Activated CD8-positive, alpha-beta memory T cell treated with anti-CD3 and anti-CD28 coated beads for 24 hours (primary cell): ENCODE results near the gene SUGP1.

Experiments used
- DNase-seq: peaks from one replicate; pipeline ENCODE4 v3.0.0-alpha.2; 2020

The SUGP1 gene

DNA sequence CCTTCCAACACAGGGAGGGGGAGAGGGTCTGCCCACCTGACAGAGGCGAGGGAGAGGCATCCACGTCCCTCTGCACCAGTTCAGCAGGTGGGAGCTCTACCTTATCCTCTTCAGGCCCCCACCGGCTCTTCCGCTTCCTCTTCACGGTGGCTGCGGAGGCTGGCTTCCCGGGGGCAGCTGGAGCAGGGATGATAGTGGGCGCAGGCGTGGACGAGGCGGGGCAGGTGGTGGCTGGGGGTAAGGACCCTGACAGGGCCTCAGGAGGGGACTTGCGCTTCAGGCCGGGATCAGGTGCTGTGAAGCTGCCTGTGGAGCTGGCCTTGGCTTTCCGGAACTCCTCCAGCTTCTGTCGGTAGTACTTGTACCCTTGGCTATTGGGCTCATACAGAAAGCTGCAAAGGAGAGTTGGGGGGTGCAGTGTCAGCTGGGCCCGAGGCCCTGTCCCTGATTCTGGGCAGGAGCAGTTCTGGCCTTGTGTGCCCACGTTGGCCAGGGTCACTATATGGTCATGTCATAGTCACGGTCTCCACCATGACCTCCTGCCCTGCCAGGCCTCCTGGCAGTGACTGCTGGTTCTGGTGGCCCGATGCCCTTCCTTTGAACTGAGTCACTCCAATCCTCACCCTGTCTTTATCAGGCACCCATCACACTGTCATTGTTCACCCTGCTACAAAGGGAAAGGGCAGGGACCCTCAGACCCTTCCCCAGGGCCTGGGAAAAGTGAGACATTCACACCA is 23.2 kb downstream of the SUGP1 start:
- DNase-seq: no peak

DNA sequence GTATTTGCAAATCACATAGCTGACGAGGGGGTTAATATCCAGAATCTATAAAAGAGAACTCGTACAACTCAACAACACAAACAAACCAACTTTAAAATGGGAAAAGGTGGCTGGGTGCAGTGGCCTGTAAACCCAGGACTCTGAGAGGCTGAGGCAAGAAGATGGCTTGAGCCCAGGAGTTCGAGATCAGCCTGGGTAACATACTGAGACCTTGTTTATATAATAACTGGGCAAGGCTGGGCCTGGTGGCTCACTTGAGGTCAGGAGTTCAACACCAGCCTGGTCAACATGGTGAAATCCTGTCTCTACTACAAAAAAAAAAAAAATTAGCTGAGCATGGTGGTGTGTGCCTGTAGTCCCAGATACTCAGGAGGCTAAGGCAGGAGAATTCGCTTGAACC is 25.4 kb downstream of the SUGP1 start:
- DNase-seq: no peak

DNA sequence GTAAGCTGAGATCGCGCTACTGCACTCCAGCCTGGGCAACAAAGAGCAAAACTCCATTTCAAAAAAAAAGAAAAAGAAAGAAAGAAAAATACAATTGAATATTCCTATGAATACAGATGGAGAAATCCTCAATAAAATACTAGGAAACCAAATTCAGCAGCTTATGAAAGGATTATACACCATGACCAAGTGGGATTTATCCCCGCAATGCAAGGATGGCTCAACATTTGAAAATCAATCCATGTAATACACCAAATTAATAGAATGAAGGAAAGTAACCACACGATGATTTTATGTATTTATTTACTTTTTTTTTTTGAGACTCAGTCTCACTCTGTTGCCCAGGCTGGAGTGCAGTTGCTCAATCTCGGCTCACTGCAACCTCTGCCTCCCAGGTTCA is 27.7 kb downstream of the SUGP1 start:
- DNase-seq: no peak

DNA sequence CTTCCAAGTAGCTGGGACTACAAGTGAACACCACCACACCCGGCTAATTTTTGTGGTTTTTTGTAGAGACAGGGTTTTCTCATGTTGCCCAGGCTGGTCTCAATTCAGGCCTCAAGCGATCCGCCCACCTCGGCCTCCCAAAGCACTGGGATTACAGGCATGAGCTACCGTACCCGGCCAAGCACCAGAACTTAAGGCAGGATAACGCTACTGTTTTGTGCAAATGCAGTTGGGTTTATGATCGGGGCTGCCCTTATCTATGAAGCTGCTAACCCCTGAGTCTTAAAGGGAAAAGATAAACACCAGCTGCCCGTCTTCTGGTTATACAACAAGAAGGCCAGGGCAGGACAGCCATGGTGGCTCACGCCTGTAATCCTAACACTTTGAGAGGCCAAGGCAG is 34.6 kb downstream of the SUGP1 start:
- DNase-seq: no peak

DNA sequence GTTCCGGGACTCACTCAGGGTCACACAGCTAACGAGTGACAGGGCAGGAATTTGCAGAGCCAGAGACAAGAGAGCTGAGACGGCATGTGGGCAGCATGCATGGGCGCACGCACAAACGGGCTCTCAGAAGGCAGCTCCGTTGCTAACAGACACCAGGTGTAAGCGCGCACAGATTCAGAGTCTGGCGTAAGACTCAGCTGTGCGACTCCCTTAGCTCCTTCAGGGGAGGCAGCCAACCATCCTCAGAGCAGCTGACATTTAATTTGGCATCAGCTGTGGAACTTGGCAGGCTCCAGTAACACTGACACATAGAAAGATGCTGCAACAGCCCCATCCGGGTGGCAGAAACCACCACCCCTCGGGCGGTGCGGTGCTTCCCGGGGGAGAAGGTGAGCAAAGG is 39.7 kb downstream of the SUGP1 start:
- no peak for DNase-seq

DNA sequence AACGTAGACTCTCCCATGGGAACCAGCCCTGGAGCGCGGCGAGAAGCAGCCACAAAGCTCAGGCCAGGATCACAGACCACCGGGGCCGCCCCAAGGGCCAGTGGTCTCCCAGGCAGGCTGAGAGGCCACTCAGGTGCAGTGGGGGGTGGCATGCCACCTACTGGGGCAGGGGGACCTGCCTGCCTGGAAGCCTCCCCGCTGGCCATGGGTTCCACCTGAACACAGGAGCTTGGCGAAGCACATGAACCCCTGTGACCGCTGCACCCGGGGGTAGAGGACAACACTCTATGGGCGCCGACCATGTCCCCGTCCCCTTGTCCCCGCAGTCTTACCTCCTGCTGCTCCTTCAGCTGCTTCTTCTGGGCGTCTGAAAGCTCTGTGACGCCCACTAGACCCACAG is 40.5 kb downstream of the SUGP1 start:
- no peak for DNase-seq

DNA sequence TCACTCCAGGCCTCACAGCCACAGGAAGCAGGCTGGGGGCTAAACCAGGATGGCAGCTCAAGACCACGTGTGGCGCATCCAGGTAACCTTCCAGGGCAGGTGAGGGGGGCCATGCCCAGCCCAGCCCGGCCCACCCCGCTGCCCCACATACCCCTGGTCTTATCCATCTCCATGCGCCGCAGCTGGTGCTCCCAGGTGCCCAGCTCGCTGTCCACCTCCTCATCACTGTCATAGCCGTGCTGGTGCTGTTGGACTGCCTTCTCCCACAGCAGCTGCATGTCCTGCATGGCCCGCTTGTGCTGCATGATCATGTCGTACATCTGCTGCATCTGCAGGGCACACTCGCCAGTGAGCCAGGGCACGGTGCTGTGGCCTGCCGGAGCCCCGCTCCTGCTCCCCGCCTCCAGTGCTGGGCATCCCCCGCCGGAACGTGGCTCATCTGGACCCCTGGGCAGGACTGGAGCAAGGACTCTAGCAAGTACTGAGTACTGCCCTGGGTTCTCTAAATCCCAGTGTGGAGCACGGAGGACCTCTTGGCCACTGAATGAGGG is 41.2 kb downstream of the SUGP1 start:
- DNase-seq: no peak

DNA sequence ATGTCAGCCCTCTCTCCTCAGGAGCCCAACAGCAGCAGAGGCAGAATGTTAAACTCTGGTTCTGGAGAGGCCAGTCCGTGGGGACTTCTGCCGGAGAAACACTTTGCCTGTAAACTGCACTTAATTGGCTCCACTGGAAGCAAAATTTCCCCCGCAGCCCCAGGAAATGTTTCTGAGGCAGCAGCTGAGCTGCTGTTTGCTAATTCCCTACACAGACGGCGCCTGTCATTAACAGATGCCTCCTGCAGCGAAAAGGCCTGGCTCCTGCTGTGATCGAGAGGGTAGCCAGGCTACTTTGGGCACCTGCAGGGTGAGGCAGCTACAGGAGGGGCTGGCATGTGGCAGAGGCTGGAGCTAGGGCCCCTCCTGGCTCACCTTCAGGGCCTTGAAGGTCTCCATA is 42.0 kb downstream of the SUGP1 start:
- no peak for DNase-seq

DNA sequence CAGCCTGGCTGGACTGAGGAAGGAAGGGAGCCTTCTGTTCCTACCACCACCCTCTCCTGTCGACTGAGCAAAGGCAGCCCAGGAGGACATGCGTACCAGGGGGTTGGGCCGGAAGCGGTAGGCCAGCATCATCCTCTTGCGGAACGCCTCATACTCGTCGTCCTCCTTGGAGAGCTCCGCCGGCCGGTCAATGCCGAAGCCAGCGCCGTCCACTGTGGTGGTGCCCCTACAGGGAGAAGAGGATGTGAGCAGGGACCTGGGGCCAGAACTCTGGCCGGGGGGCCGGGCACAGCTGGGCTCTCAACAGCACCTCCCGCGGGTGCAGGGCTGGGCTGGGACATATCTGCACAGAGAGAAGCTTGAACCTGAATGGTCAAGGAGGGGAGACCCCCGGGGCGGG is 43.5 kb downstream of the SUGP1 start:
- DNase-seq: no peak

DNA sequence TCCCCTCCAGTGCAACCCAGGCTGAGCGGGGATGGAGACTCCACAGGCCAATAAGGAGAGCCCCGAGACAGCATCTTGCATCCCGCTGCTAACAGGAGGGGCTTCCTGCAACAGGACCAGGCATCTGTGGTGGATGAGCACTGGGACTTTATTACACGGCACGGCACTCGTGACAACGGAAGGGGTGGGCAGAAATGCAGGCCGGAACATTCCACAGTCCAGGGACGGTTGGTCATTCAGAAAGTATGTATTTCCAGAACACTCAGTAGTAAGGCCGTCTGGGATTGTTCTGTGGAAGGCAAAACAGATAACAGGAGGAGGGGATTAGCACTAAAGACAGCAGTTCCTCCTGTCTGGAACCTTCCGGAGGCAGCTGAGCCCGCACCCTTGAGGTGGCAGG is 43.9 kb downstream of the SUGP1 start:
- DNase-seq: no peak

DNA sequence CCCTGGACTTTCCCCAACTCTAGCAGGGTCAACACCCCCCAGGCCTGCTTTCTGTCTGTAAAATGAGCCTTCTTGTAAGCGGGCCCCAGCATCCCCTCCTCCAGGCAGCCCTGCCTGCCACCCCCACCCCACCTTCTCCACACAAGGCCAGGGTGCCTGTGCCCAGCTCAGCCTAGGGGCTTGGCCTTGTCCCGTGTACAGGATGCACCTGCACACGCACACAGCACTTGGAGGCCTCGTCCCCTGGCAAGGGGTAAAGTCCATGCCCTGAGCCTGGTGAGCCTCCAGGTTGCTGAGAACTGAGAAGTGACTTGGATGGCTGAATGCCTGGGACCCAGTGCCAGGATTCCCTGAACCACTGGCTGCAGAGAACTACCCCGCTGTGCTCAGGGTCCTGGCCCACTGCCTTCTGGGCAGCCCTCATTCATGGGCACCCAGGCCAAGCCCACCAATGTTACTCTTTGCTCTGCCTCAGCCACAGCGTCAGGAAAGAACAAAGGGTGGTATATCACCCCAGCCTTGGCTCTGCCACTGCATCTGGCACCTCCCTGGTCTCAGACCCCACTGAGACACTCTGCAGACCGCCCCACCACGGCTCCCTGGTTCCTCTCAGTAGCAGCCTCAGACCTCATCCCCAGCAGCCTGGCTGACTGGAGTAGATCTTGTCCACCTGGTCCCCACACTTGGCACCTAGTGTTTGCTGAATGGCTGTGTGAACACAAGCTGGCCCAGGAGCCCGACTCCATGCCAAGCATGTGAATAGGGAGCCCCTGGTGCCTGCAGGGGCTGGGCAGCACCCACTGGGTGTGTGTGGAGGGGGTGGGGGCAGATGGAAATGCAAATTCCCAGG is 45.4 kb downstream of the SUGP1 start:
- DNase-seq: no peak

DNA sequence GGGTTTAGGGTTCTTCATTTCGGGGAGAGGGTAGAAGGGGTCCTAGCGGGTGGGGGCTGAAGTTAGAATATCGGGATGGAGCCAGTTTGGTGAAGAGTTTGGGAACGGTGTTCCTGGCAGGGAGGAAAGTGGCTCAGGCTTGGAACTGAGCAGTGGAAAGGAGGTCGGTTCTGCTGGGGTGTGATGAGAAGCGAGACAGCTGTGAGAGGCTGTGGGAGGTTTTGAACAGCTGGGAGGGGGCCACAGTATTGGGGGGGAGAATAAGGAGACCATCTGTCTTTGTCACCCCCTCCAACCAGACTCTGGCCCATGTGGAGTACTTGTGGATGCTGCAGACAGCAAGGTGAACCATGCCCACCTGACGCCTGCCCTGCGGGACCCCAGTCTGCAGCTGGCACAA is 46.2 kb downstream of the SUGP1 start:
- DNase-seq: no peak

DNA sequence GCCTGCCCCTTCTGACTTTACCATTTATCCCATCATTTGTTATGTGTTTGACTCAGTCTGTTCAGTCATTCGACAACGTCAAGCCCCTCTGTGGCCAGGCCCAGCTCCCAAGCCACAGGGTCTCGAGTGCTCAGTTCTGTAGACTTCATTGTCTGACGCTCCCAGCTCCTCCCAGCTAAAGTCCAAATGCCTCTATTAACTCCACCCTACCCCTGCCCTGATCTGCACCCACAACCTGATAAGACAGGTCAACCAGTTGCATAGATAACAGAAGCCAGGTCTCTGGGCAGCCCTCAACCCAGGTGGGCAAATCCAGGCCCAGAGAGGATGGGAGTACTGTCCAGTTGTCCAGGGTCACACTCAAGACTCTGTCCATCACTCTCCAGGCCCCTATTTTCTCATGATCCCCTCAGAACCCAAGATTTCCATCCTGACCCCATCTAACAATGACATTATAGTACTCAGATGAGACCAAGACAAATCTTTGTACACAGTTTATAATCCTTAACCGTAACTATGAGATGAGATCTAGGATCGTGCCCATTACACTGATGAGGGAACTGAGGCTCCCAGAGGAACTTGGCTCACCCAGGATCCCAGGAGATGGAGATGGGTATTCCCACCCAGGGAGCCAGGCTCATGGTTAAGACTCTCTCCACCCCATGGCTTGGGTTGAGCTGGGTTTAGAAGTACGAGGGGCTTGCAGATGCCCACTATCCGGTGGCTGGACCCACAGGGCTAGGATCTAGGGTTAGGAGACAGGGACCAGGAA is 48.3 kb downstream of the SUGP1 start:
- DNase-seq: no peak

DNA sequence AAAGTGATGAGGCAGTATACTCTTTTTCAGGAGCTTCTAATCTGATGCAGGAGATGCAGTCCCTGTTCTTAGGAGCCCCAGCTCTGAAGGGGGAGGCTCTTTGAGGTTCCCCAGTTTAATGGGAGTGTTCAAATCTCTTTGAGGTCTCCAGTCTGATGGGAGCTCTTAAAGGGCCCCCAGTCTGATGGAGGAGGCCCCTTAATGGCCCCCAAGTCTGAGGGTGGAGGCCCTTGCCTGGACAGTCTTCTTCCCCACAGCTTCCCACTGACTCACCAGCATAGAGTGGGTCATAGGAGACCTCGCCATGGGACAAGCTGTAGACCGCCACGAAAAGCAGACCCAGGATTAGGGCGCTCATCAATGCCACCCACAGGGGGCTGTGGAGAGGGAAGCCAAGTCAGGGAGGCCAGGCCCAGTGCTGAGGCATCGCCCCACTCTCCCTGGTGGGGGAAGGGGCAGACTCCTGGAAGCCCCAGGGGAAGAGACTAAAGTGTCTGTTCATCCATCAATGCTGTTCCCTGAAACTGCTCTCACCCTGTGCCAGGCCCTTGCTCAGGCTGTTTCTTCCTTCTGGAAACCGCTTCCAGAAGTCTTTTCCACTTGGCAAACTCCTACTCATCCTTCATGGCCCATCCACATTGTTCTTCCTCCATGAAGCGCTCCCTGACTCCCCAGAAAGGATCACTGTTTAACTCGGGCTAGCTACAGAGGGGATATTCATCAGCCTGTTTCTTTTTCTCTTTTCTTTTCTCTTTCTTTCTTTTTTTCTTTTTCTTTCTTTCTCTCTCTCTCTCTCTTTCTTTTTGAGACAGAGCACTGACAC is 49.3 kb downstream of the SUGP1 start:
- DNase-seq: no peak

DNA sequence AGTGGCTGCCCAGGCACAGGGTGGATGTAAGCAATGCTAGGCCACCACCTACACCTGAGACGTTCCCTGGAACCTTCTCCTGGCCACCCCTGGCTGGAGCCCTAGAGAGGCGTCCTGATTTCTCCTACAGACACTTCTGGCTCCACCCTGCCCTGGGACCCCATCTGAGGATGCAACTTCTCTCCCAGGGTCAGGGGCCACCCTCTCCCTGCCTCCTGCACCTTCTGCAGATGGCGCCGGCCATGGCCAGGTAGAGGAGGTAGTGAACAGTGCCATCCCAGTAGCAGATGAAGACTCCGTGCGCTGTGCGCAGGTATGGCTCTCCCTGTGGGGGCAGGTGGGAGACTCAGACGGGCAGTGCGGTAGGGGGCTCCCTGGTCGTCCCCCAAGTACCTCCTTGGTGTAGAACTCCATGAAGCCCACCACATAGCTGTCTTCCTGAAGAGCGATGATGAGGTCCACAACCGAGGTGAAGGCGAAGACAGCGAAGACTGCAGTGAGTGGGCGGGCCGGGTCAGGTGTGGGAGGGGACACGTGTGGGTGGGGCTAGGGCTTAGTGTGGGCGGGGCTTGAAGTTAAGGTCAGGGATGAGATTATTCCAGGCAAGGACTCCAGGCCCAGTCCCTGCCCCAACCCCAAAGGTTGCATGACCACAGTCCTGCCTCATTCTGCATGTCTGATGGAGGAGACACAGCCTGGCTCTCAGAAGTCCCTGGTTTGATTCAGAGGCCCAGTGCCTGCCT is 50.2 kb downstream of the SUGP1 start:
- no peak for DNase-seq

DNA sequence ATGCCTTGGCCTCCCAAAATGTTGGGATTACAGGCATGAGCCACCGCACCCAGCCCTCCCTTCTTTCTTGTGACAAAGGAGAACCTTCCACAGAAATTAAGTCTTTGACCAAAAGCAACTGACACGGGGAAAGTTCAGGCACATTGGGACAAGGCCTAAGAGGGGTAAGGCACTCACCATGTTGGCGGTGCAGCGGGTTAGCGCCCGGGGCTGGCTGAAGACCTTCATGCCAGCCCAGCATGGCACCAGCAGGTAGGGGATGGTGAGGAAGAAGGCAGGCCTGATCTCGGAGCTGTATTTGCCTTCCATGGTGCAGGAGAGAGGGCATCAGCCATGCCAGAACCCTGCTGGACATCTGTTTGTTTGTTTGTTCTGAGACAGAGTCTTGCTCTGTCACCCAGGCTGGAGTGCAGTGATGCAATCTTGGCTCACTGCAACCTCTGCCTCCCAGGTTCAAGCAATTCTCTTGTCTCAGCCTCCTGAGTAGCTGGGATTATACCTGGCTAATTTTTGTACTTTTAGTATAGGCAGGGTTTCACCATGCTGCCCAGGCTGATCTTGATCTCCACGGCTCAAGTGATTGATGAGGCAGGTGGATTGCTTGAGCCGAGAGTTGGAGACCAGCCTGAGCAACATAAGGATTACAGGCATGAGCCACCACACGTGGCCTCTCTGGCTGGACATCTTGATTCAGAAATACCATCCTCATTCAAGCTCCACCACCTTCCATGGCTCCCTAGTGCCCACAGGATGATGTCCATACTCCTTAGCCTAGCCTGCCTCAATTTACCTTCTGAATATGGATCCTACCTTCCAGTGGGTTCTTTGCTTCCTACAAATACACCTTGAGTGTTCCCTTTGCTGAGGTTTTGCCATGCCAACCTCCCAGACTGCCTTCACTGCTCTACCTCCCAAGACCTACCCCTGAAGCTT is 51.6 kb downstream of the SUGP1 start:
- no peak for DNase-seq

DNA sequence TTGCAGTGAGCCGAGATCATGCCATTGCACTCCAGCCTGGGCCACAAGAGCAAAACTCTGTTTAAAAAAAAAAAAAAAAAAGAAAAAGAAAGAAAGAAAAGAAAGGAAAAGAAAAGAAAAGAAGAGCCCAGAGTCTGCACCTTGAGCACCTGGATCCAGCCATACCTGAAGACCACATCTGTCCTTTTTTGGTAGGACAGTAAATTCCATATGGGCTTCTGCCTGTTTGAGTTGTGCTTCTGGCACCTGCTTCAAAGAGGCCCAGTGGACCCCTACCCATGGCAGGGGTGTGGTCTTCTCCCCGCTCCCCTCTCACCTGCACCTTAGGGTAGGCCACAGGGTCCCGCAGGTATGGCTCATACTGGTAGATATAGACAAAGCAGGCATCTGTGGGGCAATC is 53.0 kb downstream of the SUGP1 start:
- DNase-seq: no peak

DNA sequence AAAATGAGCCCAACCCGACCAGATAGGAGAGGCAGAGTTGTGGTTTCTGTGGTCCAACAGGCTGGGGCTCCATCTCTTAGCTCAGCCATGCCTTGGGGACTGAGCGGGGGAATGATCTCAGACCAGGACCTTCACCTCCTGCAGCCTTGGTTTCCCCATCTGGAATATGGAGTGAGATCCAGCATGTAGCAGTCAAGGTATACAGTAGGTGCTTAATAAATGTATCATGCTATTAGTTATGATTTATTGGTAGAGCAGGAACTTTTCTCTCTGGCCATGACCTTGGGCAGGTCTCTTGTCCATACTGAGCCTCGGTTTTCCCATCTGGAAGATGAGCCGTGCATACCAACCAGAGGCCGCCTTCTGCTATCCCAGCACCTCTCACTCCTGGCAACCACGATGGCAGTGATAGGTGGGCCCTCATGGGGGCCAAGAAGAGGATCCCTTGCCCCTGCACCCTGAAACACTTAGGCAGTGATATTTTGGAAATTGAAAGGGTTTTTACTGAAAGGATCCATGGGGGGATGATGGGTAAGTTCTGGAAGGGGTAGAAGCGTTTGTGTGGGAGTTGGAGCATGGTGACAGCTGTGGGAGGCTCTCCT is 56.3 kb downstream of the SUGP1 start:
- DNase-seq: no peak

DNA sequence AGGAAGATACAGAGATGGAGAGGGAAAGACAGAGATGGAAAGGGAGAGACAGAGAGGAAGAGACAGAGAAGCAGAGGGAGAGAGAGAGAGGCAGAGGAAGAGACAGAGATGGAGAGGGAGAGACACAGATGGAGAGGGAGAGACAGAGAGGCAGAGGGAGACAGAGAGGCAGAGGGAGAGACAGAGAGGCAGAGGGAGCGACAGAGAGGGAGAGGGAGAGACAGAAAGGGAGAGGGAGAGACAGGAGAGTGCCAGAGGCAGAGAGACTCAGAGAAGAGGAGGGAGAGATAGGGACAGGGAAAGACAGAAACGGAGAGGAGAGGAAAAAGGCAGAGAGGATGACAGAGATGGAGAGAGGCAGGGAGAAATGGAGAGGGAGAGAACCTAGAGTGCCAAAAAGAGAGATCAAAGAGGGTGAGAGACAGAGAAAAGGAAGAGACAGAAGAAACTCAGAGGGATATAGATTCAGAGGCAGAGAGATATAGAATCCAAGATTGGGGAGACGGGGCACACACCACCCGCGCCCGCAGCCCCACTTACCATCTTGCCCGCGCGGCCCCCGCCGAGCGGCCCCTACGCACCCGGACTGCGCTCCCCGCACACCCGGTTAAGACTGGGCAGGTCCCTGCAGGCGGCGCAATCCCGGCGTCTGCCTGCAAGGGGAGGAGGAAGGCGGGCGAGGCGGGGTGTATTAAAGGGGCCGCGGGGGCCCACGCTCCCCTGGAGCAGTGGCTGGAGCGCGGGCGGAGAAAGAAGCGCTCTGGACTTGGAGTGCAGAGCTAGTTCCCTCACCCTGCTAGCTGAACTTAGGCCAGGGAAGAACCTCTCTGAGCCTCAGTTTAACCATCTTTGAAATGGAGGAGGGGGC is 57.9 kb downstream of the SUGP1 start:
- DNase-seq: no peak
